ENCODE data around the gene SLC16A1.

DNA sequence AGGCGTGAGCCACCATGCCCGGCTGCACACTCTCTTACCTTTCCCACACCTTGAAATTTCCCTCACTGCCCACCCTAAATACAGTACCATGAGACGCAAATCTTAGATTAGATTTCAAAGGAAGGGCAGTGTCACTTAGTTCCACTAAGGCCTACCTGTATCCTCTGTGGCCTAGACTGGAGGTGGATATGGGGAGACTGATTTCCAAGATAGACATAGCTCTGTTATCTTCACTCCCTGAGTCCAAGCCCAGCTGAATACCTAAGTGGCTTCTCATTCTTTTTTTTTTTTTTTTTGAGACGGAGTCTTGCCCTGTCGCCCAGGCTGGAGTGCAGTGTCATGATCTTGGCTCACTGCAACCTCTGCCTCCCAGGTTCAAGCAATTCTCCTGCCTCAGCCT is 89.0 kb downstream of the SLC16A1 start:
- no peak for TF ChIP-seq GATA3 (IDR thresholded peaks at IDR 0.05; ENCODE audit: low read depth, low read length)
- no peak for TF ChIP-seq GATA2 (IDR thresholded peaks at IDR 0.05; ENCODE audit: low read depth, low read length)

All from SH-SY5Y (cell line).